ENCODE data around the gene MOG. TPM values are rescaled to one million over a fixed set of nuclear protein-coding genes. Genes with fewer than 3 reads are reported as not detected.

The MOG gene
- total RNA-seq, 1 experiment from 2014 or later: not detected

DNA sequence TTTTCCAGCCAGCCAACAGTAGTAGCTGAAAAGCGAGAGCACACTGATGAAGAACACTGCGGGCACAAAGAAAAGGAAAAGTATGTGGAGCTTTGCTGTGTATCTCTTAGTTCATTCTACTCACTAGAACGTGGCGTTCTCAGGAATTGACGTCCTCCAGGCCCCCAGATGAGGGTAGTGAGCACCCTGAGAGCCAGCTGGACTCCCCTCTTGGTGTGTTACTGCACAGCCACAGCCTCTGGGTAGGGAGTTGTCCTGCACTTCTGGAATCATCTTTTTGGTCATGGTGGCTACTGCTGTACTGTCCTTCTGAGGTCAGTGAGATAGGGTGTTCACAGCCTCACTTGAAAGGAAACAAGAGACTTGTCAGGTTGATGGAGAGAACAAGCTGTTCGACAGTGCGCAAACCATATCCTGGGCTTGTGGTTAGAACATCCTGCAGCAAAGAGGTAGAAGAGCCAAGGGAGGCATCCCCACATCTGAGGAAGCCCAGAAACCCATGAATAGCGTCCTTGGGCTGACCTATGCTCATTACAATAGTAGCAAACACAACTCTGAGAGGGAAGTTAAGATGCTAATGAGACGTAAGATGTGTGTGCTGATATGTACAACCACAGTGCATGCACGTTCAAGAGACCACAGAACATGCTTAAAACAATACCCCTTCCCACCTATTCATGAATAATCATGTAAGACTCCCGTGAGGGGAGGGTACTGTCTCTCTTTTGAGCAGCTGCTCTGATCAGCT is 51.7 kb downstream of the MOG start:
- no TSS peak for BruUV-seq (replicated peaks)
- TF ChIP-seq, protein P1, sequence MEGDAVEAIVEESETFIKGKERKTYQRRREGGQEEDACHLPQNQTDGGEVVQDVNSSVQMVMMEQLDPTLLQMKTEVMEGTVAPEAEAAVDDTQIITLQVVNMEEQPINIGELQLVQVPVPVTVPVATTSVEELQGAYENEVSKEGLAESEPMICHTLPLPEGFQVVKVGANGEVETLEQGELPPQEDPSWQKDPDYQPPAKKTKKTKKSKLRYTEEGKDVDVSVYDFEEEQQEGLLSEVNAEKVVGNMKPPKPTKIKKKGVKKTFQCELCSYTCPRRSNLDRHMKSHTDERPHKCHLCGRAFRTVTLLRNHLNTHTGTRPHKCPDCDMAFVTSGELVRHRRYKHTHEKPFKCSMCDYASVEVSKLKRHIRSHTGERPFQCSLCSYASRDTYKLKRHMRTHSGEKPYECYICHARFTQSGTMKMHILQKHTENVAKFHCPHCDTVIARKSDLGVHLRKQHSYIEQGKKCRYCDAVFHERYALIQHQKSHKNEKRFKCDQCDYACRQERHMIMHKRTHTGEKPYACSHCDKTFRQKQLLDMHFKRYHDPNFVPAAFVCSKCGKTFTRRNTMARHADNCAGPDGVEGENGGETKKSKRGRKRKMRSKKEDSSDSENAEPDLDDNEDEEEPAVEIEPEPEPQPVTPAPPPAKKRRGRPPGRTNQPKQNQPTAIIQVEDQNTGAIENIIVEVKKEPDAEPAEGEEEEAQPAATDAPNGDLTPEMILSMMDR (IDR thresholded peaks at IDR 0.05; ENCODE audit: unreplicated experiment): no peak
- H3K36me3 Mint-ChIP-seq (ENCODE audit: insufficient read depth, unreplicated experiment): no peaks in the 10 kb centered on the region
- H3K9me3 Mint-ChIP-seq (ENCODE audit: unreplicated experiment): no peaks in the 10 kb centered on the region
- no peak overlapping the region for H3K27ac Mint-ChIP-seq (ENCODE audit: low read depth, unreplicated experiment)
- DNase-seq (ENCODE audit: unreplicated experiment): no peak
- ChIA-PET CTCF (interaction anchor here (0.7 to 2.1 kb wide), 9 partner anchors 12 to 336 kb away, joined by 3 to 11 read pairs (median 6); no protein-coding TSS in a partner anchor), POLR2A (no interaction called here)
- peaks cover 12% of the 10 kb centered on the region for H3K27me3 Mint-ChIP-seq (ENCODE audit: insufficient read depth, unreplicated experiment)
- H3K4me1 Mint-ChIP-seq (ENCODE audit: insufficient read depth, unreplicated experiment): peaks cover 6% of the 10 kb centered on the region
- no peak overlapping the region for H3K4me3 Mint-ChIP-seq (ENCODE audit: unreplicated experiment)
- intact Hi-C loops (cut with micrococcal nuclease): loop anchor here (5.0 to 10.0 kb wide), 2 partner anchors 44 to 286 kb away; no protein-coding TSS in a partner anchor

DNA sequence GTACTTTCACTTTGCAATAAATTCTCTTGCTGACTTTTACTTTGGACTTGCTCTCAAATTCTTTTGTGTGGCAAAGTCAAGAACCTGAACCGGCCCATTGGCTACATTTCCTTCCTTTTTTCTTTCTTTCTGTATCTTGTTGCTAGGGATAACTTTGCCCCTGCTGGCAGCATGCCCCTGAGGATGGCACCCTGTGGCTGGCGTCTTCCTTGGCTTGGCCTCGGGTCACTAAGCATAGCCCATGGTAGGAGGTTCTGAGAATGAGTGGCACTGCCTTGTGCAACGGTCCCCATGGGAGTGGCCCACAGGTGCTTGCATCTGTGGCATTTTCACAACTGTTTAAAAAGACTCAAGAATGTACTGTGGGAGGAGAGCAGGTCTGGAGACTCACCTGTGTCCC is 52.3 kb downstream of the MOG start:
- H3K4me3 Mint-ChIP-seq (ENCODE audit: unreplicated experiment): no peak overlapping the region
- intact Hi-C loops (cut with micrococcal nuclease): loop anchor here (5.0 to 10.0 kb wide), 2 partner anchors 43 to 286 kb away; no protein-coding TSS in a partner anchor
- no TSS peak for BruUV-seq (replicated peaks)
- CTCF ChIA-PET: interaction anchor here (1.2 to 2.1 kb wide), 6 partner anchors 12 to 126 kb away, joined by 3 to 11 read pairs (median 6); no protein-coding TSS in a partner anchor
- TF ChIP-seq, protein P1 (IDR thresholded peaks at IDR 0.05; ENCODE audit: unreplicated experiment): no peak
- no peak overlapping the region for H3K27ac Mint-ChIP-seq (ENCODE audit: low read depth, unreplicated experiment)
- no peaks in the 10 kb centered on the region for H3K36me3 Mint-ChIP-seq (ENCODE audit: insufficient read depth, unreplicated experiment)
- H3K27me3 Mint-ChIP-seq (ENCODE audit: insufficient read depth, unreplicated experiment): peaks cover 6% of the 10 kb centered on the region
- H3K9me3 Mint-ChIP-seq (ENCODE audit: unreplicated experiment): no peaks in the 10 kb centered on the region
- peaks cover 6% of the 10 kb centered on the region for H3K4me1 Mint-ChIP-seq (ENCODE audit: insufficient read depth, unreplicated experiment)
- DNase-seq (ENCODE audit: unreplicated experiment): no peak
- POLR2A ChIA-PET: no interaction called here

DNA sequence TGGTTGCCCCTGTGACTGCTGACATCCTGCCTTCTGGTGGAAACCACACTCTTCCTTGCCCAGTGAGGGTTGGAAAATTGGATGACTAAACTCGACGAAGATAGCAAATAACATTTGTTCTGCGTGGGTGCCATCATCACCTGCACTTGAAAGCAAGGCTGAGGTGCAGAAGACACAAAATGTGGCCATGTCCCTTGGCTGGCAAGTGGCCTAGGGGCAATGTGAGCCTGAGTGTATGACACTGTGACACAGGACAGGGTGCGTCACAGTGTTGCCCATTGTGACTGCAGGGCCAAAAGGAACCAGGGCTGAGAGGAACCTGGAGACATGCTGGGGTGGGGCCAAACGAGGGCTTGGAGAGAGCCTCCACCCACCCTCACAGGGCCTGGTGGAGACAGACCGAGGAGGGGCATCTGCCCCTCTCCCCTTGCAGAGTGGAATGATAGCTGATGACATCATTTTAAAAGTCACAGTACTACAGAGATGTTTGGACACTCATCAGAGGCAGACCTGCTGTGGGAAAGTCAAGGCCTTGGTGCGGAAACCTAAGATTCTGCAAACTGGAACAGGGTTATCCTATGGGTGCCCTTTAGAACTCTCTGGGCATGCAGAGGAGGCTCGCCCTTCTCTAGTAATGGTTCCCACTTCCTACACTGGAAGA is 53.5 kb downstream of the MOG start:
- H3K9me3 Mint-ChIP-seq (ENCODE audit: unreplicated experiment): no peaks in the 10 kb centered on the region

More for the DNA sequence above, 53.5 kb downstream of the MOG start:
- Mint-ChIP-seq H3K27ac (ENCODE audit: low read depth, unreplicated experiment) (no peak overlapping the region), H3K4me1 (ENCODE audit: insufficient read depth, unreplicated experiment) (peaks cover 6% of the 10 kb centered on the region), H3K27me3 (ENCODE audit: insufficient read depth, unreplicated experiment) (no peaks in the 10 kb centered on the region), H3K4me3 (ENCODE audit: unreplicated experiment) (no peak overlapping the region), H3K36me3 (ENCODE audit: insufficient read depth, unreplicated experiment) (peaks cover 6% of the 10 kb centered on the region)
- CTCF ChIA-PET: interaction anchor here (0.6 to 1.4 kb wide), 4 partner anchors 14 to 311 kb away, joined by 3 to 7 read pairs (median 5); no protein-coding TSS in a partner anchor
- TF ChIP-seq, protein P1 (IDR thresholded peaks at IDR 0.05; ENCODE audit: unreplicated experiment): no peak
- no TSS peak for BruUV-seq (replicated peaks)
- no peak for DNase-seq (ENCODE audit: unreplicated experiment)
- intact Hi-C loops (cut with micrococcal nuclease): no loop called here
- POLR2A ChIA-PET: no interaction called here

All from MCF 10A (cell line).